ENCODE results near the gene GPRC5C. TPM values are rescaled to one million over a fixed set of nuclear protein-coding genes. Genes with fewer than 3 reads are reported as not detected.

GPRC5C gene
- total and polyA plus RNA-seq, 2 of the 13 experiments (the other 11 are each of a cell fraction or from before 2014, with no cell fraction given), result 85.6 to 300 TPM

DNA sequence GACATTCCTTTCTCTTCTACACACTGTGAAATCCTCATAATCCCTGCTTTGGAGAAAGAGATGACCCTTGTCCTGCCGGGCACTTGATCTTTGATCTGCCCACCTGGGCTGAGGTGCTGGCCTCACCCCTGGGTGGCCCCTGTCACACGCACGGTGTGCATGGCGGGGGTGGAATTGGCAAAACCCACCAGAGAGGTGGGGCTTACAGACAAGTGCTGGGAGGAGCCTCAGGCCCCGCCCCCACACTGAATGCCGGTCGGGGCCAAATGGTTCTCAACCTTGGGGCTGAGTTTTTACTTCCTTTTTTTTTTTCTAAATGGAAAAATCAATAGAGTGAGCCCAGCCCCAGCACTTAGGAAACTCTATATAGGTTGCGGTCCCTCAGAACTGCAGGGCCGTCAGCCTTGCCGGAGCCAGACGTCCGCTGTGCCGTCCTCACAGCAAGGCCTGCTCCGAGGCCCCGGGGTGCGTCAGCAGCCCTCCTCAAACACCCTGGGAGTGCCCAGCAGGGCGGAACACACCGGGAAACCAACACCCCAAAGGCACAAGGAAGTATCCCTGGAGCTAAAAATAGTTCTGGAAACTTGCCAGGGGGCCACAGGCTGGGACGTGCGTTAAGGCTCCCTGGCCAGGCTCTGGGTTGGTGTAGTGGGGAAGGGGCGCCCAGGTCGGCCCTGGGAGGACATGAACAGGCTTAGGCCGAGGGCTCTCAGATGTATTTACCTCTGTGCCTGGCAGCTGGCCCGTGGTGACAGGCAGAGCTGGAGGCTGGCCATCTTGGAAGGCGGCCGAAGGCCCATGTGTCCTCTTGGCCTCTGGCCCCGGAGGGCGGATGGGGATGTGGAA lies 11.0 kb downstream of the GPRC5C start (continued):
- TF ChIP-seq NRL (CRISPR knock-in tag; IDR thresholded peaks at IDR 0.05; ENCODE audit: borderline replicate concordance) (no peak; the same call in none of the 2 replicates), ARHGAP35 (CRISPR knock-in tag; IDR thresholded peaks at IDR 0.05; ENCODE audit: borderline replicate concordance) (peak; percentile 72; the same call in 1 of the 2 replicates), HNRNPH1 (optimal IDR thresholded peaks at IDR 0.05; ENCODE audit: low read depth, low read length) (peak; percentile 35), ZNF709 (CRISPR knock-in tag; IDR thresholded peaks at IDR 0.05) (no peak; the same call in 1 of the 2 replicates), RFX1 (IDR thresholded peaks at IDR 0.05) (no peak), ELF3 (CRISPR knock-in tag; IDR thresholded peaks at IDR 0.05) (peak; percentile 91), FOXK2 (IDR thresholded peaks at IDR 0.05) (no peak), ATM (IDR thresholded peaks at IDR 0.05; ENCODE audit: borderline replicate concordance) (no peak), TP53 (CRISPR knock-in tag; conservative IDR thresholded peaks at IDR 0.05) (peak; percentile 90; the same call in 1 of the 2 replicates), ZNF329 (CRISPR knock-in tag; IDR thresholded peaks at IDR 0.05; ENCODE audit: low read depth) (no peak), ZNF10 (CRISPR knock-in tag; IDR thresholded peaks at IDR 0.05; ENCODE audit: borderline replicate concordance, low read depth) (no peak), BRCA1 (CRISPR knock-in tag; IDR thresholded peaks at IDR 0.05) (peak; percentile 79; the same call in 1 of the 2 replicates), ZNF556 (CRISPR knock-in tag; IDR thresholded peaks at IDR 0.05; ENCODE audit: borderline replicate concordance) (peak; percentile 90), SRF (IDR thresholded peaks at IDR 0.05; ENCODE audit: low read depth, low read length) (peak; percentile 35; the same call in 1 of the 2 replicates), CCAR2 (optimal IDR thresholded peaks at IDR 0.05; ENCODE audit: low read depth, low read length) (peak; percentile 72)
- TF ChIP-seq, protein P1, sequence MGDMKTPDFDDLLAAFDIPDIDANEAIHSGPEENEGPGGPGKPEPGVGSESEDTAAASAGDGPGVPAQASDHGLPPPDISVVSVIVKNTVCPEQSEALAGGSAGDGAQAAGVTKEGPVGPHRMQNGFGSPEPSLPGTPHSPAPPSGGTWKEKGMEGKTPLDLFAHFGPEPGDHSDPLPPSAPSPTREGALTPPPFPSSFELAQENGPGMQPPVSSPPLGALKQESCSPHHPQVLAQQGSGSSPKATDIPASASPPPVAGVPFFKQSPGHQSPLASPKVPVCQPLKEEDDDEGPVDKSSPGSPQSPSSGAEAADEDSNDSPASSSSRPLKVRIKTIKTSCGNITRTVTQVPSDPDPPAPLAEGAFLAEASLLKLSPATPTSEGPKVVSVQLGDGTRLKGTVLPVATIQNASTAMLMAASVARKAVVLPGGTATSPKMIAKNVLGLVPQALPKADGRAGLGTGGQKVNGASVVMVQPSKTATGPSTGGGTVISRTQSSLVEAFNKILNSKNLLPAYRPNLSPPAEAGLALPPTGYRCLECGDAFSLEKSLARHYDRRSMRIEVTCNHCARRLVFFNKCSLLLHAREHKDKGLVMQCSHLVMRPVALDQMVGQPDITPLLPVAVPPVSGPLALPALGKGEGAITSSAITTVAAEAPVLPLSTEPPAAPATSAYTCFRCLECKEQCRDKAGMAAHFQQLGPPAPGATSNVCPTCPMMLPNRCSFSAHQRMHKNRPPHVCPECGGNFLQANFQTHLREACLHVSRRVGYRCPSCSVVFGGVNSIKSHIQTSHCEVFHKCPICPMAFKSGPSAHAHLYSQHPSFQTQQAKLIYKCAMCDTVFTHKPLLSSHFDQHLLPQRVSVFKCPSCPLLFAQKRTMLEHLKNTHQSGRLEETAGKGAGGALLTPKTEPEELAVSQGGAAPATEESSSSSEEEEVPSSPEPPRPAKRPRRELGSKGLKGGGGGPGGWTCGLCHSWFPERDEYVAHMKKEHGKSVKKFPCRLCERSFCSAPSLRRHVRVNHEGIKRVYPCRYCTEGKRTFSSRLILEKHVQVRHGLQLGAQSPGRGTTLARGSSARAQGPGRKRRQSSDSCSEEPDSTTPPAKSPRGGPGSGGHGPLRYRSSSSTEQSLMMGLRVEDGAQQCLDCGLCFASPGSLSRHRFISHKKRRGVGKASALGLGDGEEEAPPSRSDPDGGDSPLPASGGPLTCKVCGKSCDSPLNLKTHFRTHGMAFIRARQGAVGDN (CRISPR knock-in tag; IDR thresholded peaks at IDR 0.05), result peak; percentile 96
- TF ChIP-seq, protein P2, sequence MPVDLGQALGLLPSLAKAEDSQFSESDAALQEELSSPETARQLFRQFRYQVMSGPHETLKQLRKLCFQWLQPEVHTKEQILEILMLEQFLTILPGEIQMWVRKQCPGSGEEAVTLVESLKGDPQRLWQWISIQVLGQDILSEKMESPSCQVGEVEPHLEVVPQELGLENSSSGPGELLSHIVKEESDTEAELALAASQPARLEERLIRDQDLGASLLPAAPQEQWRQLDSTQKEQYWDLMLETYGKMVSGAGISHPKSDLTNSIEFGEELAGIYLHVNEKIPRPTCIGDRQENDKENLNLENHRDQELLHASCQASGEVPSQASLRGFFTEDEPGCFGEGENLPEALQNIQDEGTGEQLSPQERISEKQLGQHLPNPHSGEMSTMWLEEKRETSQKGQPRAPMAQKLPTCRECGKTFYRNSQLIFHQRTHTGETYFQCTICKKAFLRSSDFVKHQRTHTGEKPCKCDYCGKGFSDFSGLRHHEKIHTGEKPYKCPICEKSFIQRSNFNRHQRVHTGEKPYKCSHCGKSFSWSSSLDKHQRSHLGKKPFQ (CRISPR knock-in tag; IDR thresholded peaks at IDR 0.05; ENCODE audit: insufficient replicate concordance), result peak; percentile 91
- TF ChIP-seq, protein P3, sequence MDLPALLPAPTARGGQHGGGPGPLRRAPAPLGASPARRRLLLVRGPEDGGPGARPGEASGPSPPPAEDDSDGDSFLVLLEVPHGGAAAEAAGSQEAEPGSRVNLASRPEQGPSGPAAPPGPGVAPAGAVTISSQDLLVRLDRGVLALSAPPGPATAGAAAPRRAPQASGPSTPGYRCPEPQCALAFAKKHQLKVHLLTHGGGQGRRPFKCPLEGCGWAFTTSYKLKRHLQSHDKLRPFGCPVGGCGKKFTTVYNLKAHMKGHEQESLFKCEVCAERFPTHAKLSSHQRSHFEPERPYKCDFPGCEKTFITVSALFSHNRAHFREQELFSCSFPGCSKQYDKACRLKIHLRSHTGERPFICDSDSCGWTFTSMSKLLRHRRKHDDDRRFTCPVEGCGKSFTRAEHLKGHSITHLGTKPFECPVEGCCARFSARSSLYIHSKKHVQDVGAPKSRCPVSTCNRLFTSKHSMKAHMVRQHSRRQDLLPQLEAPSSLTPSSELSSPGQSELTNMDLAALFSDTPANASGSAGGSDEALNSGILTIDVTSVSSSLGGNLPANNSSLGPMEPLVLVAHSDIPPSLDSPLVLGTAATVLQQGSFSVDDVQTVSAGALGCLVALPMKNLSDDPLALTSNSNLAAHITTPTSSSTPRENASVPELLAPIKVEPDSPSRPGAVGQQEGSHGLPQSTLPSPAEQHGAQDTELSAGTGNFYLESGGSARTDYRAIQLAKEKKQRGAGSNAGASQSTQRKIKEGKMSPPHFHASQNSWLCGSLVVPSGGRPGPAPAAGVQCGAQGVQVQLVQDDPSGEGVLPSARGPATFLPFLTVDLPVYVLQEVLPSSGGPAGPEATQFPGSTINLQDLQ (CRISPR knock-in tag; IDR thresholded peaks at IDR 0.05), result peak; percentile 70; the same call in 1 of the 2 replicates
- TF ChIP-seq, protein P4, sequence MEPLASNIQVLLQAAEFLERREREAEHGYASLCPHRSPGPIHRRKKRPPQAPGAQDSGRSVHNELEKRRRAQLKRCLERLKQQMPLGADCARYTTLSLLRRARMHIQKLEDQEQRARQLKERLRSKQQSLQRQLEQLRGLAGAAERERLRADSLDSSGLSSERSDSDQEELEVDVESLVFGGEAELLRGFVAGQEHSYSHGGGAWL (CRISPR knock-in tag; IDR thresholded peaks at IDR 0.05), result no peak; the same call in 1 of the 2 replicates
- TF ChIP-seq, protein P5, sequence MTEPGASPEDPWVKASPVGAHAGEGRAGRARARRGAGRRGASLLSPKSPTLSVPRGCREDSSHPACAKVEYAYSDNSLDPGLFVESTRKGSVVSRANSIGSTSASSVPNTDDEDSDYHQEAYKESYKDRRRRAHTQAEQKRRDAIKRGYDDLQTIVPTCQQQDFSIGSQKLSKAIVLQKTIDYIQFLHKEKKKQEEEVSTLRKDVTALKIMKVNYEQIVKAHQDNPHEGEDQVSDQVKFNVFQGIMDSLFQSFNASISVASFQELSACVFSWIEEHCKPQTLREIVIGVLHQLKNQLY (CRISPR knock-in tag; IDR thresholded peaks at IDR 0.05), result peak; percentile 99

Data from HepG2 (cell line).